HG03342 (cell line): ENCODE data around the gene CNDP1.
A peak's percentile ranks its signal among the peaks of the same experiment; 100 is the strongest.
"Not testable (repeated sequence)": the region's sequence is repeated elsewhere in the genome, so short reads cannot be mapped to it uniquely, and the experiment has no call there.

Experiments
- ATAC-seq: cut with Tn5 transposase; IDR thresholded peaks from one replicate; pipeline ENCODE4 v1.9.1; 2021; ENCODE audit warnings: mild to moderate bottlenecking, moderate library complexity; ENCODE audit not compliant: unreplicated experiment

CNDP1 gene

GRCh38 chr18:74541703-74542555 is 7.6 kb downstream of the CNDP1 start:
- no peak for ATAC-seq

- no peak for ATAC-seq
Observed at GRCh38 chr18:74544898-74545297, 10.6 kb downstream of the CNDP1 start.

GRCh38 chr18:74546007-74546406 is 11.7 kb downstream of the CNDP1 start:
- ATAC-seq = no peak

GRCh38 chr18:74546751-74547530 is 12.6 kb downstream of the CNDP1 start:
- ATAC-seq = no peak

- no peak for ATAC-seq
Observed at GRCh38 chr18:74547860-74548259, 13.6 kb downstream of the CNDP1 start.

GRCh38 chr18:74549591-74550104 is 15.3 kb downstream of the CNDP1 start:
- no peak for ATAC-seq

GRCh38 chr18:74550886-74551285 is 16.6 kb downstream of the CNDP1 start:
- ATAC-seq = no peak

GRCh38 chr18:74551452-74551851 is 17.2 kb downstream of the CNDP1 start:
- no peak for ATAC-seq

GRCh38 chr18:74551936-74552555 is 17.7 kb downstream of the CNDP1 start:
- ATAC-seq = peak; percentile 99

- no peak for ATAC-seq
Observed at GRCh38 chr18:74556126-74556525, 21.8 kb downstream of the CNDP1 start.

- ATAC-seq = no peak
Observed at GRCh38 chr18:74558096-74558495, 23.8 kb downstream of the CNDP1 start.

- ATAC-seq = no peak
Observed at GRCh38 chr18:74562131-74562730, 27.9 kb downstream of the CNDP1 start.

GRCh38 chr18:74562775-74563174 is 28.5 kb downstream of the CNDP1 start:
- ATAC-seq = no peak

- no peak for ATAC-seq
Observed at GRCh38 chr18:74563999-74564398, 29.7 kb downstream of the CNDP1 start.

GRCh38 chr18:74565164-74565563 is 30.9 kb downstream of the CNDP1 start:
- ATAC-seq = not testable (repeated sequence)

- not testable (repeated sequence) for ATAC-seq
Observed at GRCh38 chr18:74565993-74566392, 31.7 kb downstream of the CNDP1 start.

GRCh38 chr18:74567822-74568221 is 33.5 kb downstream of the CNDP1 start:
- ATAC-seq = no peak

- no peak for ATAC-seq
Observed at GRCh38 chr18:74569401-74569800, 35.1 kb downstream of the CNDP1 start.

- no peak for ATAC-seq
Observed at GRCh38 chr18:74570266-74570665, 36.0 kb downstream of the CNDP1 start.

- no peak for ATAC-seq
Observed at GRCh38 chr18:74571895-74572680, 37.8 kb downstream of the CNDP1 start.
